ENCODE results near the gene ZNF496. TPM values are rescaled to one million over a fixed set of nuclear protein-coding genes. Genes with fewer than 3 reads are reported as not detected.

ZNF496 gene
- total RNA-seq, 1 experiment from 2014 or later, result 21.4 TPM

Other genes starting within 250 kb of the ZNF496 start
- gene ZNF669, start 227.5 kb downstream of the ZNF496 start, total RNA-seq (2021; ENCODE audit: unreplicated experiment), result 13.9 TPM
- gene ZNF124, start 159.8 kb downstream of the ZNF496 start, total RNA-seq (2021; ENCODE audit: unreplicated experiment), result 18.6 TPM
- not detected for gene VN1R5, start 75.8 kb downstream of the ZNF496 start, total RNA-seq (2021; ENCODE audit: unreplicated experiment)
- gene NLRP3, start 84.3 kb upstream of the ZNF496 start, total RNA-seq (2021; ENCODE audit: unreplicated experiment), result 0.33 TPM
- not detected for gene OR2B11, start 126.2 kb upstream of the ZNF496 start, total RNA-seq (2021; ENCODE audit: unreplicated experiment)
- not detected for gene OR2C3, start 204.6 kb upstream of the ZNF496 start, total RNA-seq (2021; ENCODE audit: unreplicated experiment)
- gene GCSAML, start 217.3 kb upstream of the ZNF496 start, total RNA-seq (2021; ENCODE audit: unreplicated experiment), result not detected